NCI-H1417 treated with DMSO at 0.1 percent for 48 hours (cell line): Measurements from ENCODE around the gene SELENOW.
"Not testable (repeated sequence)": the region's sequence is repeated elsewhere in the genome, so short reads cannot be mapped to it uniquely, and the experiment has no call there.

Experiments
- DNase-seq: peaks from one replicate; lab custom pipeline; 2025; lab: John Stamatoyannopoulos, UW

SELENOW gene

GRCh38 chr19:47778049-47778953, at the start of gene SELENOW:
TSS of gene SELENOW (plus strand) at chr19:47778703. CDS start at chr19:47778786, 83 bp downstream.
- DNase-seq, result peak; percentile 37

DNA sequence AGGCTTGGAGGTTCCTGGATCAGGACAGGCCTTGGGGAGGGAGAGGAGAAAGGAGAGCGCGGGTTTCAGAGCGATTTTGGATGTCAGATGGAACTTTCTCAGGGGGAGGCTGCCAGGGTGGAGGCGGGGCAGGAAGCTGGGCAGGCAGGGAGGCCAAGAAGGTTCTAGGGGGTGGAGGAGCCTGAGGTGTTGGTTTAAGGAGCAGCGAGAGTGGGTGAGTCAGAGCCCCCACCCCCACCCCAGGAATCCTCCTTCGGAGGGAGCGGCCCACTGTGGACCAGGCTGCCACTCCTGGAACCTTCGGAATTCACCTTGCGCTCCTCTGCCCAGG, 49.1 kb upstream of the SELENOW start:
- DNase-seq, result no peak

- DNase-seq, result no peak
These were observed 48.5 kb upstream of the SELENOW start for GRCh38 chr19:47729799-47730520.

- no peak for DNase-seq
These were observed 48.0 kb upstream of the SELENOW start for GRCh38 chr19:47730521-47730889.

DNA sequence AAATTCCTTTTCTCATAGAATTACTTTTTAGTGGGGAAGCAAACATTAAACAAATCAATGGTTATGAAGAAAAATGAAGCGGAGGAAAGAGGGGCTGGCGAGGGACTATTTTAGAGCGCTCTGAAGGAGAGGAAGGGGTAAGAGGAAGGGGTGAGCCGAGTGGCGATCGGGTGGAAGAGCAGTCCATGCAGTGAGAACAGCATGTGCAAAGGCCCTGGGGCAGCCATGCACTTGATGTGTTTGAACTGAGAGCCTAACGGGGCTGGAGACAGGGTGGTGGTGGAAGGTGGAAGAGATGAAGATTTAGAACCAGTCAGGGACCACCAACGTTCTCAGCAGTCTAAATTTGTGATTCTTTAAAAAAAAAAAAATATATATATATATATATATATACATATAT, 47.6 kb upstream of the SELENOW start:
- DNase-seq, result no peak

- no peak for DNase-seq
These were observed 43.4 kb upstream of the SELENOW start for GRCh38 chr19:47735131-47735530.

GRCh38 chr19:47740866-47741519, 37.5 kb upstream of the SELENOW start:
- DNase-seq, result no peak

- DNase-seq, result no peak
These were observed 36.9 kb upstream of the SELENOW start for GRCh38 chr19:47741544-47742140.

- DNase-seq, result no peak
These were observed 35.9 kb upstream of the SELENOW start for GRCh38 chr19:47742634-47743033.

GRCh38 chr19:47745010-47745901, 33.2 kb upstream of the SELENOW start, which contains the start of gene NOP53:
TSS of gene NOP53 (plus strand) at chr19:47745546. CDS start at chr19:47745560, 14 bp downstream.
- DNase-seq, result peak; percentile 69

- not testable (repeated sequence) for DNase-seq
These were observed 32.4 kb upstream of the SELENOW start for GRCh38 chr19:47746129-47746528.

DNA sequence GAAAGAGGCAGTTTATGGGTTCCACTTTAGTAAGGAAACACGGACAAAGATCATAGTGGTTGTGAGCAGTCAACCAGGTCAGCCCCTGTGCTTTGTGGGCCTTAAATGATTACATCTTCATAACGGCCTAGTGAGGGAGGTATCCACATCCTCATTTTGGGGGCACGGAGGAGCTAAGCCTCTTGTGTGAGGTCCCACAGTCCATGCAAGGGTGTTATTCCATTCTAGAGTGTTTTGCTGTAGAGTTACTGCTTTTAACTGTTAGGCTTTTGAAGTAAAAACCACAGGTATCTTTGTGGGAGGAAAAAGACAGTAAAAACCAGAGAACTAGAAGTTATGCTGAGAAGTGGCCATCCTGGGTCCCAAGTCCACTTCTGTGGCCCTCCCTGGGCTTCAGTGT, 29.2 kb upstream of the SELENOW start:
- no peak for DNase-seq

DNA sequence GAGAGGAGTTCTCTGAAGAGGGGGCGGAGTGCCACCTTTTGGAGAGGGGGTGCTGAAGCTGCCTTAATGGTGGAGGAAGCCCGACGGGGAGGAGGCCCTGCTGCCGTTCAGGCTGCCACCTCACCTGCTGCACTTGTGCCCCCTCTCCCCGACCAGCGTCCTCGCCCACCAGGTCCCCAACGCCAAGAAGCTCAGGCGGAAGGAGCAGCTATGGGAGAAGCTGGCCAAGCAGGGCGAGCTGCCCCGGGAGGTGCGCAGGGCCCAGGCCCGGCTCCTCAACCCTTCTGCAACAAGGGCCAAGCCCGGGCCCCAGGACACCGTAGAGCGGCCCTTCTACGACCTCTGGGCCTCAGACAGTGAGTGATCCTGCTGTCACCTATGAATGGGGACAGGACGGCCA, 27.8 kb upstream of the SELENOW start:
- DNase-seq, result no peak

- no peak for DNase-seq
These were observed 25.9 kb upstream of the SELENOW start for GRCh38 chr19:47752440-47753211.

DNA sequence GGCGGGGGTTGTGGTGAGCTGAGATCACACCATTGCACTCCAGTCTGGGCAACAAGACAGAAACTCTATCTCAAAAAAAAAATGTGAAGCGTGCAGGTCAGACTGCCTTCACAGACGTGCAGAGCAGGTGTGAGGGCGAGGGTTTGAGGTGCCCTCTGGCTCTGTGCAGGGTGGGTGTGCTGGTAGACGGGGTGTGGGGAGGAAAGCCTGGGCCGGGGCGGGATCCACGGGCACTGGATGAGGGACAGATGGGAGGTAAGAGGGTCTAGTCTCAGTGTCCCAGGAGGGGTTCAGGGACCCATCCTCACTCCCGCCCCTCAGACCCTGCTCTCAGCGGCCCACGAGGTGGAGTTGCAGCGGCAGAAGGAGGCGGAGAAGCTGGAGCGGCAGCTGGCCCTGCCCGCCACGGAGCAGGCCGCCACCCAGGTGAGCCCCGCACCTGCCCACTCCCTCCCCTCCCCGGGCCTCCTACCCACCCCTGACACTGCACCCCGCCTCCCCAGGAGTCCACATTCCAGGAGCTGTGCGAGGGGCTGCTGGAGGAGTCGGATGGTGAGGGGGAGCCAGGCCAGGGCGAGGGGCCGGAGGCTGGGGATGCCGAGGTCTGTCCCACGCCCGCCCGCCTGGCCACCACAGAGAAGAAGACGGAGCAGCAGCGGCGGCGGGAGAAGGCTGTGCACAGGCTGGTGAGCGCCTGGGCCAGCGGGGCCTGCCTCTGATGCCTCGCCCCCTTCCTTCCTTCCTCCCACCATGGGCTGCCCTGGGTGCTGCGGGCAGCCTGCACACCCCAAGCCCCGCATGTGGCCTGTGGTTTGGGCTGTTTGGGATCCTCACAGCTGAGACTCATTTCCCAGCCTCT, 24.1 kb upstream of the SELENOW start:
- DNase-seq, result no peak

- DNase-seq, result no peak
These were observed 23.3 kb upstream of the SELENOW start for GRCh38 chr19:47755065-47755761.

DNA sequence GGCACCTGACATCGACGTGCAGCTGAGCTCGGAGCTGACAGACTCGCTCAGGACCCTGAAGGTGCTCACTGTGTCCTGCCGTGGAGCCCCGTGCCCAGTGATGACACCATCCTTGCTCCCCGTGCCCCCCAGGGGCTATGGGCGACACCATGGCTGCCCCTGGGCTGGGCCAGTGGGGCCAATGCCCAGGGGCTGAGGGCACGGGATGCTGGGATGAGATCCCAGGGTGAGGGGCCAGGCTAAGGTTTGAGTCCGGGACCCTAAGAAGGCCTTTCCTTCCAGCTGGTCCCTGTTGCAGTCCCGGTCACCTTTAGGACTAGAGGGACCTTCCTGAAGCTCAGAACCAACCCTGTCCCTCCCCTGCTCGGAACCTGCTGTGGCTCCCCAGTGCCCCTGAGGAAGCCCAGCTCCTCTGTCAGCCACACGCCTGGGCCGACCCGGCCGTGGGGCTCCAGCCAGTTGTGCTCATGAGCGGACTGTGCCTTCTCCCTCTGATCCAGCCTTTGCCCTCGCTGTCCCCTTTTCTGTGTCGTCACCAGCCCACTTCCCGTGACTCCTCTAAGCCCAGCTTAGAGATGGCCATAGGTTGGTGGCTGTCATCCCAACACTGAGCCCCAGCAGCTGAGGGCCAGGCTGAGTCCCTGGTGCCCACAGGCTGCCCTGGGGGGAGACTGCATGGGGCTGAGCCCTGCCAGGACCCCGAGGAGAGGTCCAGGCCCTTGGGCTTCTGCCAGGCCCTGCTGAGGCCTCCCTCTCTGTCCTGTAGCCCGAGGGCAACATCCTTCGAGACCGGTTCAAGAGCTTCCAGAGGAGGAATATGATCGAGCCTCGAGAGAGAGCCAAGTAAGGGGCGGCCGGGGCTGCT, 22.5 kb upstream of the SELENOW start:
- DNase-seq, result no peak

DNA sequence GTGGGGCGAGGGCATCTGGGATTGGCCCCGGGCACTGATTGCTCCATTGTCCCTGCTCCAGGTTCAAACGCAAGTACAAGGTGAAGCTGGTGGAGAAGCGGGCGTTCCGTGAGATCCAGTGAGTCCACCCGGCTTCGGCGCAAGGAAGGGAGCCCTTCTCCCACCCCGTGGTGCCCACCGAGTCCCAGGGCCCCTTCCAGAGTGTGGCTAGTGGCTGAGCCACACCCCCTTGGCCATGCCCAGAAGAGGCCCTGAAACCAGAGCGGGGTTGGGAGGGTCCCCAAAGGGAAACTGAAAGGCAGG, 21.9 kb upstream of the SELENOW start:
- no peak for DNase-seq
